ENCODE measurements around the gene EDDM3A.
"Not testable (repeated sequence)": the region's sequence is repeated elsewhere in the genome, so short reads cannot be mapped to it uniquely, and the experiment has no call there.

Gene EDDM3A

DNA sequence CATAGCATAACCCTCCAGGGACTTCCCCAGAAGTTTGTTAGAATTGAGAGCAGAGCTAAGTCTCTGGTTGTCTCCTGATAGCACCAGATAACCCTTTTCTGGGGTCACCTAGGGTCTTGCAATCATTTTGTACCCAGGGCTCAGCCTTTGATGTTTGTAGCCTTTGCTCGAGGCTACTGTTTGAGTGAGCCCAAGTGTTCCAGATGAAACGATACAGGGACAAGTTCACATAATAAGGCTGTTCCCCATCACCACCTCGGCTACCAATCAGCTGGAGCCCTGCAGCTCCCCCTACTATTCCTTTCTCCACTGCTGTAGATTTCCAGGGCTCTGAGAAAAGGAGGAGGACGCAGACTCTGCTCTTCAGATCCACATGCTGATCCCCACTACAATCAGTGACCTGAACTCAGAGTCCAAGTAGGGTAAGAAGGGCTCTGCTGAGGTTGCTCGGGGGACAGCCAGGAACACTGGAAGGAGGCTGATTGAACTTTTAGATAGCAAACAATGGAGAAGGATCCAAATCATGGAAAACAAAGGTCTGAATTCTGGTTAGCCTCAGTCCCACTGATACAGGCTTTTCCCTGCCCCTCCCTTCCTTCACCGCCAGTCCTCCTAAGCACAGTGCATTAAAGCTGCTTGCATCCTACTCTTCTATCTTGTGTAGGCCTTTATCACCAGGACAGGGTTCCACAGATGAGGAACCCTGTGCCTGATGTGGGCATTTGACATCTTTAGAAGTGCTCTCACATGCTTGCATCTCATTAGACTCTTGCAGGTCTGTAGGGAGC lies at the start of gene EDDM3A:
Gene EDDM3A (plus strand): TSS at position 317 of the 788 bp plus-strand sequence. CDS start 1,694 bp downstream, outside the sequence.
- no peak within 1 kb of the TSS for H3K4me3 Mint-ChIP-seq
- no peak for DNase-seq
- H3K27me3 Mint-ChIP-seq, result peaks cover 8% of the 10 kb centered on the region
- H3K36me3 Mint-ChIP-seq (ENCODE audit: low read depth), result no peaks in the 10 kb centered on the region
- no peaks in the 10 kb centered on the region for H3K4me1 Mint-ChIP-seq (ENCODE audit: low read depth)
- no peak within 1 kb of the TSS for H3K27ac Mint-ChIP-seq
- no peaks in the 10 kb centered on the region for H3K9me3 Mint-ChIP-seq

DNA sequence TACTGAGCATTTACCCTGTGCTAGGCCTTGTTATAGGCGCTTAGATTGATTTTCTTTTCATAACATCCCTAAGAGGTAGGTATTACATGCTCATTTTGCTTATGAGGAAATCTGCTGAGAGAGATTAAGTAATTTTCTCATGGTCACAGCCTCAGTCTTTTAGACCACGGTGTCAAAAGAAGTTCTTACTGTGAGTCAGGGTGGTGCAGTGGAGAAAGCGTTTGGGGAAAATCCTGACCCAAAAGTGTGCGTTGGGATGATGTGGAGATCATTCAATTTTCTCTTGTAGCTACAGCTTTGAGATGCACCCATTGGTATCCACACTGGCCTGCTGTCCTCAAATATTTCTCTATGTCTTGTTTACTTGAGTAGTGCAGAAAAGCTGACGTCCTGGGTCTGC lies 48.9 kb upstream of the EDDM3A start:
- Mint-ChIP-seq H3K9me3 (no peaks in the 10 kb centered on the region), H3K36me3 (ENCODE audit: low read depth) (no peaks in the 10 kb centered on the region), H3K27ac (no peak overlapping the region), H3K27me3 (no peaks in the 10 kb centered on the region), H3K4me1 (ENCODE audit: low read depth) (peaks cover 9% of the 10 kb centered on the region), H3K4me3 (no peak overlapping the region)
- DNase-seq, result no peak

GRCh38 chr14:20697273-20698017 lies 48.2 kb upstream of the EDDM3A start:
- Mint-ChIP-seq H3K4me1 (ENCODE audit: low read depth) (peaks cover 7% of the 10 kb centered on the region), H3K9me3 (no peaks in the 10 kb centered on the region), H3K4me3 (no peak overlapping the region), H3K27me3 (no peaks in the 10 kb centered on the region), H3K36me3 (ENCODE audit: low read depth) (no peaks in the 10 kb centered on the region), H3K27ac (no peak overlapping the region)
- DNase-seq, result peak; percentile 71

GRCh38 chr14:20698018-20698329 lies 47.7 kb upstream of the EDDM3A start:
- no peak for DNase-seq

DNA sequence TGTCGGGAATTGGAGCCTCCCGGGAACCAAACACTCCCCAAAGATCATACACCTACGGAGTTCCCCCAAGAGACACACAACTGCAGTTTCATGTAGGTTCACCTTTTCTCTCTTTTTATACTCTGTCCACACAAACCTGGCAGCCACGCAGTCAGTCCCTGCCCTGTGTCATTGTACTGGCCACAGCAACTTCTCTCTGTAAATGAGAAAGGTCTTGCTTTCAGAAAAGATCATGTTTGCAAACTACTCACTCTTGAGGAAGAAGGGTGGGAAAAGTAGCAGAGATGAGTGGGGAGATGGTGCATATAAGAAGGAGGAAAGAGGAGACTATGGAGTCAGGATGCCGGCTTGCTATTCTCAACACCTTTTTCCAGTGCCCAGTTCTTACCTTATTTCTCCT lies 46.8 kb upstream of the EDDM3A start:
- Mint-ChIP-seq H3K9me3 (no peaks in the 10 kb centered on the region), H3K27ac (no peak overlapping the region), H3K4me3 (no peak overlapping the region), H3K27me3 (no peaks in the 10 kb centered on the region), H3K4me1 (ENCODE audit: low read depth) (peaks cover 6% of the 10 kb centered on the region), H3K36me3 (ENCODE audit: low read depth) (no peaks in the 10 kb centered on the region)
- no peak for DNase-seq

More at GRCh38 chr14:20698018-20698329, 47.7 kb upstream of the EDDM3A start:
- Mint-ChIP-seq H3K27ac (no peak overlapping the region), H3K9me3 (no peaks in the 10 kb centered on the region), H3K36me3 (ENCODE audit: low read depth) (no peaks in the 10 kb centered on the region), H3K27me3 (no peaks in the 10 kb centered on the region), H3K4me3 (no peak overlapping the region), H3K4me1 (ENCODE audit: low read depth) (peaks cover 6% of the 10 kb centered on the region)

DNA sequence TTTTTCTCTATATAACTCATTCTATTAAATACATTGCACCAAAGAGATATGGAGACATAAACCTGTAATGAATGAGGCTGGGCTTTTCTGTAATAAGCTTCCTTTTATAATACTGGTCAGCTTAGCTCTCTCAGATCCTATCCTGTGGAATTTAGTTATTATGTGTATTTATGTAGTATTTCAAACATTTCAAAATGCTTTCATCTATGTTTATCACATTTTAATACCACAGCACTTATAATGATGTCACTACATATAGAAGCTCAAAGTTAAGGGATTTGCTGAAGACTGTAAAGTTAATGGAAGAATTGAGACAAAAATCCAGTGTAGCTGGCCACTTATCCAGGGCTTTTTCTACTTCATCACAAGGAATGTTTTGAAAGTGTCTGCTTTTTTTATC lies 45.8 kb upstream of the EDDM3A start:
- no peak for DNase-seq
- H3K27ac Mint-ChIP-seq, result no peak overlapping the region
- peaks cover 6% of the 10 kb centered on the region for H3K4me1 Mint-ChIP-seq (ENCODE audit: low read depth)
- H3K9me3 Mint-ChIP-seq, result no peaks in the 10 kb centered on the region
- H3K27me3 Mint-ChIP-seq, result no peaks in the 10 kb centered on the region
- no peaks in the 10 kb centered on the region for H3K36me3 Mint-ChIP-seq (ENCODE audit: low read depth)
- no peak overlapping the region for H3K4me3 Mint-ChIP-seq

DNA sequence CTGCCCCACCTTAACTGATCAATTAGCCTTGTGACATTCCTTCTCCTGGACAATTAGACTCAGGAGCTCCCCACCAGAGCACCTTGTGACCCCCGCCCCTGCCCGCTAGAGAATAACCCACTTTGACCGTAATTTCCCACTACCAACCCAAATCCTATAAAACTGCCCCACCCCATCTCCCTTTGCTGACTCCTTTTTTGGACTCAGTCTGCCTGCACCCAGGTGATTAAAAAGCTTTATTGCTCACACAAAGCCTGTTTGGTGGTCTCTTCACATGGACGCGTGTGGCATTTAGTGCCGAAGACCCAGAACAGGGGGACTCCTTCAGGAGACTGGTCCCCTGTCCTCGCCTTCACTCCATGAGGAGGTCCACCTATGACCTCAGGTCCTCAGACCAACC lies 44.7 kb upstream of the EDDM3A start:
- not testable (repeated sequence) for H3K27me3 Mint-ChIP-seq; H3K36me3 Mint-ChIP-seq (ENCODE audit: low read depth); DNase-seq; H3K27ac Mint-ChIP-seq; H3K9me3 Mint-ChIP-seq; H3K4me3 Mint-ChIP-seq; H3K4me1 Mint-ChIP-seq (ENCODE audit: low read depth)

DNA sequence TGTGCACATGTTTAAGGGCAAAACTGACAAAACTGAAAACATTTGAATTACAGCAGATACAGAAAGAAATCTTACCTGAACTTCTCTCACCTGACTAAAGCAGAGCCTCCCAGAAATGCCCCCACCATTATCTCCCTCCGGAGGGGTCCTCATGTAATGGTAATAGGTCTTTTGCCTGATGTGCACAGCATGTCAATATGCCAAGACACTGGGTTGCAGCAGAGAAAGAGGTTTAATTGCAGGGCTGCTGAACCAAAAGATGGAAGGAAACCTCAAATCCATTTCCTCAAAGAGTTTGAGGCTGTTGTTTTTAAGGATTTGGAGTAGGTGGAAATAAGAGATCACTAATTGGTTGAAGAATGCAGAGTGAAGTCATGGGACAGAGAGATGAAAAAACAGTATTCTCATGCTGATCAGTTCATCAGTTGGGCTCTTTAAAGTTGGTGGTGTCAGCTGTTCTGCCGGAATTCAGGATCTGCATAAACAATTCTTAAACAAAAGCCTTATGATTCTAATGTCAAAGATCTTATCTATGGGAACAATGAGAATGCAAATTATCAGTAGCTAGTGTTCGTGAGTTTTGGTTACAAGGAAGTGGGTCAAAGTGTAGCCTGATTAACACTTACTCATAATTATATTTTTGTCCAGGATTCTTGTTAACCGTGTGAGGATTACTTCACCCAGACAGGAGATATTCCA lies 38.9 kb upstream of the EDDM3A start:
- peaks cover 7% of the 10 kb centered on the region for H3K27me3 Mint-ChIP-seq
- DNase-seq, result no peak
- no peaks in the 10 kb centered on the region for H3K36me3 Mint-ChIP-seq (ENCODE audit: low read depth)
- no peak overlapping the region for H3K27ac Mint-ChIP-seq
- no peak overlapping the region for H3K4me3 Mint-ChIP-seq
- no peaks in the 10 kb centered on the region for H3K9me3 Mint-ChIP-seq
- no peaks in the 10 kb centered on the region for H3K4me1 Mint-ChIP-seq (ENCODE audit: low read depth)

DNA sequence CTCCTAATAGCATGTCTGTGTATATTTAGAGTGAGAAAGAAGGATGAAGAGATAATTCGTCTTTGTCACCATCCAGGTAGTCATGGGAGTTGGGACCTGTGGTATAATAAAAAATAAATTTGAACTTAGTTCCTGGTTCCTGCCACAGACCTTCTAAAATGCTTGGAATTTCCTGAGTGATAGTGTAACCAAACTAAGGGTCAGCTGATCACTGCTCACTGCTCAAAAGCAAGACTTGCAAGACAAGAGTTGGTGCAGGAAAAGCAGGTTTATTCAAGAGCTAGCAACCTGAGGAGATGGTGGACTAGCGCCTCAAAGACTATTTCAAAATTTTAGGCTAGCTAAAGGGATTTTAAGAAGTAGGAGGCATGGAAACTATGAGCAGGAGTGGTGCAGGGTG lies 38.1 kb upstream of the EDDM3A start:
- Mint-ChIP-seq H3K4me3 (no peak overlapping the region), H3K9me3 (no peaks in the 10 kb centered on the region), H3K27me3 (peaks cover 7% of the 10 kb centered on the region), H3K4me1 (ENCODE audit: low read depth) (no peaks in the 10 kb centered on the region), H3K27ac (no peak overlapping the region), H3K36me3 (ENCODE audit: low read depth) (no peaks in the 10 kb centered on the region)
- no peak for DNase-seq

GRCh38 chr14:20711261-20711660 lies 34.4 kb upstream of the EDDM3A start:
- peaks cover 7% of the 10 kb centered on the region for H3K27me3 Mint-ChIP-seq
- DNase-seq, result no peak
- H3K9me3 Mint-ChIP-seq, result no peaks in the 10 kb centered on the region
- H3K4me1 Mint-ChIP-seq (ENCODE audit: low read depth), result no peaks in the 10 kb centered on the region
- H3K27ac Mint-ChIP-seq, result no peak overlapping the region
- no peaks in the 10 kb centered on the region for H3K36me3 Mint-ChIP-seq (ENCODE audit: low read depth)
- no peak overlapping the region for H3K4me3 Mint-ChIP-seq

DNA sequence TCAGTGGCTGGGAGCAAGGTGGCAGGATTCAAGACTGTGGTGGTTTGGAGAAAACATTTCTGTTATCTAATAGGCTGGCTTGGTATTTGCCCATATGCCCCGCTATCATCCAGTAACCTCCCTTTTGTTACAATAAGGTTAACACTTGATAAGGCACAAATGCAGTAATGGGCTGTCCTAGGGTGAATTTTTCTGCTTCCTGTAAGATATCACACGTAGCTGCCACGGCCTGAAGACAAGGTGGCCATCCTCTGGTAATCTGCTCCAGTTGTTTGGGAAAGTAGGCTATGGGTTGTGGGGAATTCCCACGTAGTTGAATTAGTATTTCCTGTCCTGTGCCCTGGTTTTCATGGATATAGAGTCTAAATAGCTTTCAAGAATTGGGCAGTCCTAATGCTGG lies 34.0 kb upstream of the EDDM3A start:
- H3K4me3 Mint-ChIP-seq, result no peak overlapping the region
- no peak for DNase-seq
- H3K9me3 Mint-ChIP-seq, result no peaks in the 10 kb centered on the region
- no peak overlapping the region for H3K27ac Mint-ChIP-seq
- no peaks in the 10 kb centered on the region for H3K4me1 Mint-ChIP-seq (ENCODE audit: low read depth)
- H3K27me3 Mint-ChIP-seq, result peaks cover 8% of the 10 kb centered on the region
- no peaks in the 10 kb centered on the region for H3K36me3 Mint-ChIP-seq (ENCODE audit: low read depth)

DNA sequence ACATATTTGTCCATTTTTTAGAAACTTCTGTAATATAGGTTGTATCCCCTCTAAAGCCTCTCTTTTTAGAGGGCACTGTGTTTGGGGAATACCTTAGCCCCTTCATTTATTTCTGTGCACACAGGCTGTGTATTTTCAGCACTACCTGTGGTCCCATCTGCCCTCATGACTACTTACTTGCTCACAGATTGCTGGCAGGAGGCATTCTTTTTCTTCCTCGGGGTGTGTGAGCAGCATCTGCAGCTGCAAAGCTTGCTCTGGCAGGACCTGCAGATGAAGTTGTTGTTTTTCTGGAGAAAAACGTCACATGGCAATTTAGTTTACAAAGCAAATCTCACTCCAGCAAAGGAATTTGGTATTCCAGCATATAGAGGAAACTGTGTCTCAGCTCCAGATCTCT lies 32.8 kb upstream of the EDDM3A start:
- no peak for DNase-seq
- no peak overlapping the region for H3K4me3 Mint-ChIP-seq
- H3K9me3 Mint-ChIP-seq, result no peaks in the 10 kb centered on the region
- no peaks in the 10 kb centered on the region for H3K4me1 Mint-ChIP-seq (ENCODE audit: low read depth)
- H3K27ac Mint-ChIP-seq, result no peak overlapping the region
- peaks cover 10% of the 10 kb centered on the region for H3K27me3 Mint-ChIP-seq
- no peaks in the 10 kb centered on the region for H3K36me3 Mint-ChIP-seq (ENCODE audit: low read depth)

- H3K27ac Mint-ChIP-seq, result no peak overlapping the region
- peaks cover 9% of the 10 kb centered on the region for H3K27me3 Mint-ChIP-seq
- no peak overlapping the region for H3K4me3 Mint-ChIP-seq
- H3K36me3 Mint-ChIP-seq (ENCODE audit: low read depth), result no peaks in the 10 kb centered on the region
- no peak for DNase-seq
- H3K4me1 Mint-ChIP-seq (ENCODE audit: low read depth), result no peaks in the 10 kb centered on the region
- H3K9me3 Mint-ChIP-seq, result no peaks in the 10 kb centered on the region
These were observed 31.0 kb upstream of the EDDM3A start for GRCh38 chr14:20714593-20715250.

GRCh38 chr14:20719777-20720176 lies 25.9 kb upstream of the EDDM3A start:
- no peak for DNase-seq
- H3K4me3 Mint-ChIP-seq, result no peak overlapping the region
- no peak overlapping the region for H3K27ac Mint-ChIP-seq
- peaks cover 38% of the 10 kb centered on the region for H3K27me3 Mint-ChIP-seq
- H3K9me3 Mint-ChIP-seq, result no peaks in the 10 kb centered on the region
- H3K4me1 Mint-ChIP-seq (ENCODE audit: low read depth), result peaks cover 4% of the 10 kb centered on the region
- H3K36me3 Mint-ChIP-seq (ENCODE audit: low read depth), result no peaks in the 10 kb centered on the region
